ENCODE measurements around the gene RNF152. TPM values are rescaled to one million over a fixed set of nuclear protein-coding genes. Genes with fewer than 3 reads are reported as not detected.

RNF152 gene
- total RNA-seq, 1 experiment from 2014 or later: 2.4 TPM

DNA sequence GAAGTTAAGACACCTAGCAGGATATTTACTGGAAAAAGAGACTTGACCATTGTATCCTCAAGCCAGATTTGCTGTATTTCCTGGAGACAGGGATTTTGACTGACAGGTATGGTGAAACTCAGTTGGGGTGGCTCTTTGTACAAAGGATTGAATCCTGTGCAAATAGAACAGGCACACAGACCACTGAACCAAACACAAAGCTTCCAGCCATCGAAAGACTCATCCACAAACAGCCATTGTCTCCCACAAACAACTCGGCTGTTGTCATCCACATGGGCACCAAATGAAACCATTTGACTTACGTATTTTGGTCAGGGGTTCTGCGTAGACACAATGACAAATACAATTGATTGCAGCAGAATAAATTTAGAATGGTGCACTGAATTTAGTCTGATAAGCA lies 15.9 kb downstream of the RNF152 start:
- no peak for DNase-seq
- Mint-ChIP-seq H3K27me3 (ENCODE audit: insufficient read depth, unreplicated experiment) (no peaks in the 10 kb centered on the region), H3K27ac (ENCODE audit: unreplicated experiment) (no peak overlapping the region), H3K9me3 (ENCODE audit: unreplicated experiment) (no peaks in the 10 kb centered on the region), H3K36me3 (ENCODE audit: insufficient read depth, unreplicated experiment) (no peaks in the 10 kb centered on the region), H3K4me3 (ENCODE audit: unreplicated experiment) (no peak overlapping the region), H3K4me1 (ENCODE audit: low read depth, unreplicated experiment) (no peaks in the 10 kb centered on the region)
- TF ChIP-seq, protein P1, sequence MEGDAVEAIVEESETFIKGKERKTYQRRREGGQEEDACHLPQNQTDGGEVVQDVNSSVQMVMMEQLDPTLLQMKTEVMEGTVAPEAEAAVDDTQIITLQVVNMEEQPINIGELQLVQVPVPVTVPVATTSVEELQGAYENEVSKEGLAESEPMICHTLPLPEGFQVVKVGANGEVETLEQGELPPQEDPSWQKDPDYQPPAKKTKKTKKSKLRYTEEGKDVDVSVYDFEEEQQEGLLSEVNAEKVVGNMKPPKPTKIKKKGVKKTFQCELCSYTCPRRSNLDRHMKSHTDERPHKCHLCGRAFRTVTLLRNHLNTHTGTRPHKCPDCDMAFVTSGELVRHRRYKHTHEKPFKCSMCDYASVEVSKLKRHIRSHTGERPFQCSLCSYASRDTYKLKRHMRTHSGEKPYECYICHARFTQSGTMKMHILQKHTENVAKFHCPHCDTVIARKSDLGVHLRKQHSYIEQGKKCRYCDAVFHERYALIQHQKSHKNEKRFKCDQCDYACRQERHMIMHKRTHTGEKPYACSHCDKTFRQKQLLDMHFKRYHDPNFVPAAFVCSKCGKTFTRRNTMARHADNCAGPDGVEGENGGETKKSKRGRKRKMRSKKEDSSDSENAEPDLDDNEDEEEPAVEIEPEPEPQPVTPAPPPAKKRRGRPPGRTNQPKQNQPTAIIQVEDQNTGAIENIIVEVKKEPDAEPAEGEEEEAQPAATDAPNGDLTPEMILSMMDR (IDR thresholded peaks at IDR 0.05; ENCODE audit: insufficient read depth in 1 of 2, low read depth in 1 of 2, low read length in 1 of 2, severe bottlenecking in 1 of 2, unreplicated experiment in 1 of 2): no peak
- intact Hi-C loops (cut with micrococcal nuclease; ENCODE audit: unreplicated experiment): no loop called here
- H3K27me3 ChIP-seq (replicated peaks; ENCODE audit: control insufficient read depth, insufficient read depth, low read length): no peaks in the 10 kb centered on the region
- ChIA-PET POLR2A (no interaction called here), CTCF (no interaction called here)
- H3K36me3 ChIP-seq (ENCODE audit: control insufficient read depth, insufficient read depth, low read length): no peaks in the 10 kb centered on the region
- H3K4me3 ChIP-seq (ENCODE audit: low read depth, low read length): no peak overlapping the region
- BruUV-seq (replicated peaks): no TSS peak
- no peaks in the 10 kb centered on the region for H3K4me1 ChIP-seq
- no peaks in the 10 kb centered on the region for H3K9me3 ChIP-seq

DNA sequence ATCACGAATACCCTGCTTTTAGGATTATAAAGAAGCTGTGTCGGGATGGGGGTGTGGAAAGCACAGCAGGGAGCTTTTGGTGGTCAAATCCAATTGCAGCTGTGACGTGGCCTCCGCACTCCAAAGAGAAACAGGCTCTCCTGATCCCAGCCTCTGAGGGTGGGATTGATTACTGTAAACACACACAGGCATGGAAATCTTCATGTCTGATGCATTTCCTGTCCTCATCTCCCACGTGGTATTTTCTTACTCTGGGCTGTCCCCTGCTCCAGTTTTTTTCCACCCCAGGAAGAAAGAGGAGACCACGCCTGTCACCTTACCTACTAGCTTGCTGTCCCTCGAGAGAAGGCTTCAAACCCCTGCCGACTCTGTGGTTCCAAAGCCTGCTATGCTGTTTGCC lies 22.7 kb downstream of the RNF152 start:
- intact Hi-C loops (cut with micrococcal nuclease; ENCODE audit: unreplicated experiment): no loop called here
- Histone ChIP-seq H3K4me3 (ENCODE audit: low read depth, low read length) (no peak overlapping the region), H3K36me3 (ENCODE audit: control insufficient read depth, insufficient read depth, low read length) (no peaks in the 10 kb centered on the region), H3K4me1 (no peaks in the 10 kb centered on the region), H3K9me3 (no peaks in the 10 kb centered on the region), H3K27me3 (replicated peaks; ENCODE audit: control insufficient read depth, insufficient read depth, low read length) (no peaks in the 10 kb centered on the region)
- ChIA-PET CTCF (no interaction called here), POLR2A (no interaction called here)
- TF ChIP-seq, protein P1 (IDR thresholded peaks at IDR 0.05; ENCODE audit: insufficient read depth in 1 of 2, low read depth in 1 of 2, low read length in 1 of 2, severe bottlenecking in 1 of 2, unreplicated experiment in 1 of 2): no peak
- no peak for DNase-seq
- H3K9me3 Mint-ChIP-seq (ENCODE audit: unreplicated experiment): no peaks in the 10 kb centered on the region
- no peaks in the 10 kb centered on the region for H3K27me3 Mint-ChIP-seq (ENCODE audit: insufficient read depth, unreplicated experiment)
- H3K4me1 Mint-ChIP-seq (ENCODE audit: low read depth, unreplicated experiment): no peaks in the 10 kb centered on the region
- no TSS peak for BruUV-seq (replicated peaks)
- H3K27ac Mint-ChIP-seq (ENCODE audit: unreplicated experiment): no peak overlapping the region
- no peak overlapping the region for H3K4me3 Mint-ChIP-seq (ENCODE audit: unreplicated experiment)
- no peaks in the 10 kb centered on the region for H3K36me3 Mint-ChIP-seq (ENCODE audit: insufficient read depth, unreplicated experiment)

DNA sequence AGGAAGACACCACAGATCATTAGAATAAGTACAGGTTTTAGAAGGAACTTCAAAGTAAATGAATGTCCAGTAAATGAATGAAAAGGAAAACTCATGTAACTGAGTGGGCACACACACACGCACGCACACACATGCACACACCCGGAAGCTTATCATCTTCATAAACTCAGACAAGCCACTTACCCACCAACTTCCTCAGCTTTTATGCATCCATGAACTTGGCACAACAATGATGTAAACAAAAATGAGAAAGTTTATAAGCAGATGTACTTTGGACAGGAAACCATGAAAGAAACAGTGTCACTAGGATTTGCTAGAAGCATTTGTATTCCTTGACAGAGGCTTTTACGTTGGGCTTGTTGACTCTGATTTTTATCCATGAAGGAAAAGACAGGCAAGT lies 23.2 kb downstream of the RNF152 start:
- Histone ChIP-seq H3K27me3 (replicated peaks; ENCODE audit: control insufficient read depth, insufficient read depth, low read length) (no peaks in the 10 kb centered on the region), H3K4me3 (ENCODE audit: low read depth, low read length) (no peak overlapping the region), H3K9me3 (no peaks in the 10 kb centered on the region), H3K4me1 (no peaks in the 10 kb centered on the region), H3K36me3 (ENCODE audit: control insufficient read depth, insufficient read depth, low read length) (no peaks in the 10 kb centered on the region)
- no peaks in the 10 kb centered on the region for H3K9me3 Mint-ChIP-seq (ENCODE audit: unreplicated experiment)
- no peak overlapping the region for H3K27ac Mint-ChIP-seq (ENCODE audit: unreplicated experiment)
- H3K36me3 Mint-ChIP-seq (ENCODE audit: insufficient read depth, unreplicated experiment): no peaks in the 10 kb centered on the region
- TF ChIP-seq, protein P1 (IDR thresholded peaks at IDR 0.05; ENCODE audit: insufficient read depth in 1 of 2, low read depth in 1 of 2, low read length in 1 of 2, severe bottlenecking in 1 of 2, unreplicated experiment in 1 of 2): no peak
- H3K4me1 Mint-ChIP-seq (ENCODE audit: low read depth, unreplicated experiment): no peaks in the 10 kb centered on the region
- no peak overlapping the region for H3K4me3 Mint-ChIP-seq (ENCODE audit: unreplicated experiment)
- no peaks in the 10 kb centered on the region for H3K27me3 Mint-ChIP-seq (ENCODE audit: insufficient read depth, unreplicated experiment)
- no peak for DNase-seq
- ChIA-PET CTCF (no interaction called here), POLR2A (no interaction called here)
- no TSS peak for BruUV-seq (replicated peaks)
- intact Hi-C loops (cut with micrococcal nuclease; ENCODE audit: unreplicated experiment): no loop called here
